PC-9 (cell line): ENCODE data around the gene NADK2. TPM values are rescaled to one million over a fixed set of nuclear protein-coding genes. Genes with fewer than 3 reads are reported as not detected.

Experiments used
- BruUV-seq: library from RNA; stranded (reverse); fragments of 400-500 nt; replicated peaks from 2 replicates; lab custom pipeline; 2021; lab: Mats Ljungman, UMichigan
- CTCF ChIA-PET: fragments of 300-600 bp; sonication (Branson Sonifier 250); formaldehyde crosslinking; loops from one replicate; lab custom pipeline; 2022; ENCODE audit warnings: antibody characterized with exemption; lab: Charles Lee
- POLR2A ChIA-PET: fragments of 300-600 bp; sonication (Branson Sonifier 250); formaldehyde crosslinking; loops from one replicate; lab custom pipeline; 2022; ENCODE audit warnings: antibody characterized with exemption; ENCODE audit not compliant: unreplicated experiment; lab: Charles Lee
- DNase-seq, 2 experiments: peaks; one replicate each; pipeline versions ENCODE4 v3.0.0 to v3.0.0-alpha.2; 2015 to 2022; ENCODE audit warnings: mixed read lengths in 1 of 2
- H2AFZ ChIP-seq: fragments of 200-600 bp; sonication (generic); 2 replicates; pipeline ENCODE4 v1.8.1; 2017; ENCODE audit warnings: antibody characterized with exemption
- H3F3A ChIP-seq: fragments of 200-600 bp; sonication (generic); 2 replicates; pipeline ENCODE4 v1.8.1; 2017; ENCODE audit warnings: antibody characterized with exemption, mild to moderate bottlenecking, low read depth; ENCODE audit not compliant: insufficient read depth
- H3K27ac ChIP-seq: fragments of 200-600 bp; sonication (generic); 2 replicates; pipeline ENCODE4 v1.6.1; 2016; ENCODE audit warnings: mixed run types
- H3K27me3 ChIP-seq: fragments of 200-600 bp; sonication (generic); 2 replicates; pipeline ENCODE4 v1.6.1; 2016; ENCODE audit warnings: low read depth, mixed run types; ENCODE audit not compliant: insufficient read depth
- H3K36me3 ChIP-seq: fragments of 200-600 bp; sonication (generic); 2 replicates; pipeline ENCODE4 v1.6.1; 2016; ENCODE audit warnings: low read depth, mixed run types
- H3K4me1 ChIP-seq: fragments of 200-600 bp; sonication (generic); replicated peaks from 2 replicates; pipeline ENCODE4 v1.6.1; 2016; ENCODE audit warnings: mixed run types; ENCODE audit not compliant: insufficient read depth
- H3K4me2 ChIP-seq: fragments of 200-600 bp; sonication (generic); 2 replicates; pipeline ENCODE4 v1.6.1; 2017; ENCODE audit warnings: mixed run types
- H3K4me3 ChIP-seq: fragments of 200-600 bp; sonication (generic); 2 replicates; pipeline ENCODE4 v1.6.1; 2016; ENCODE audit warnings: mixed run types
- H3K79me2 ChIP-seq: fragments of 200-600 bp; sonication (generic); 2 replicates; pipeline ENCODE4 v1.6.1; 2017; ENCODE audit warnings: low read depth, mixed run types
- H3K9me2 ChIP-seq: fragments of 200-600 bp; sonication (generic); 2 replicates; pipeline ENCODE4 v1.8.1; 2017; ENCODE audit warnings: mild to moderate bottlenecking; ENCODE audit not compliant: insufficient read depth
- H3K9me3 ChIP-seq: fragments of 200-600 bp; sonication (generic); 2 replicates; pipeline ENCODE4 v1.8.1; 2016; ENCODE audit warnings: low read depth; ENCODE audit not compliant: insufficient read depth
- H4K20me1 ChIP-seq: fragments of 200-600 bp; sonication (generic); 2 replicates; pipeline ENCODE4 v1.8.1; 2017; ENCODE audit not compliant: insufficient read depth
- EZH2 ChIP-seq: fragments of 200-600 bp; sonication (generic); IDR thresholded peaks from 2 replicates; pipeline ENCODE4 v1.8.0; 2017; ENCODE audit warnings: antibody characterized with exemption, low read depth
- intact Hi-C: fragments of 100-400 bp; cut with micrococcal nuclease; formaldehyde crosslinking; loops from one replicate; pipeline ENCODE4 v1.10.0; 2022; ENCODE audit not compliant: unreplicated experiment
- total RNA-seq: library from RNA; stranded (reverse); gene quantifications from 2 replicates; pipeline ENCODE4 v1.2.3, GENCODE V29; 2021
- TF ChIP-seq, protein P1 (sequence below): fragments of 200-600 bp; sonication (generic); conservative IDR thresholded peaks from 2 replicates; pipeline ENCODE4 v1.6.1; 2017; ENCODE audit warnings: mixed run types, antibody characterized with exemption, mild to moderate bottlenecking, moderate library complexity

The NADK2 gene
- total RNA-seq, 1 experiment from 2014 or later = 43.7 TPM

DNA sequence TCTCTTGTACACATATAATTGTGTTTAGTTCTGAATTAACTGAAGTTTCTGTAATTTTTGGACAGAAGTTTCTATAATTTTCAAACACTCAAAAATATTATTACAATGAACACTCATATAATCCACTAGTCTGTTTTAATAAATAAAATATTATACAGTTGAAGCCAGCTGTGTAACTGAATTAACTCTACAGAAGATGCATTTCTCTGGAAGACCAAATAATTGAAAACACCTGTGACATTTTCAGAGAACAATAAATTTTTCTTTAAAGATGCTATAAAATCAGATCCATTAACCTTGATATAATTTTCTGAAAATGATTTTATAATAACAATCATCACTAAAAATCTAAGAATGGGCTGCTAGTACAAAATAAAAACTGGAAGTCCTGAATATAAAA is 14.7 kb downstream of the NADK2 start:
- CTCF ChIA-PET = interaction anchor here (0.6 kb wide), 2 partner anchors 9 to 148 kb away, joined by 3 to 5 read pairs; no protein-coding TSS in a partner anchor
- H3K4me3 ChIP-seq = no peak overlapping the region
- H3K36me3 ChIP-seq = peaks cover 22% of the 10 kb centered on the region
- TF ChIP-seq, protein P1, sequence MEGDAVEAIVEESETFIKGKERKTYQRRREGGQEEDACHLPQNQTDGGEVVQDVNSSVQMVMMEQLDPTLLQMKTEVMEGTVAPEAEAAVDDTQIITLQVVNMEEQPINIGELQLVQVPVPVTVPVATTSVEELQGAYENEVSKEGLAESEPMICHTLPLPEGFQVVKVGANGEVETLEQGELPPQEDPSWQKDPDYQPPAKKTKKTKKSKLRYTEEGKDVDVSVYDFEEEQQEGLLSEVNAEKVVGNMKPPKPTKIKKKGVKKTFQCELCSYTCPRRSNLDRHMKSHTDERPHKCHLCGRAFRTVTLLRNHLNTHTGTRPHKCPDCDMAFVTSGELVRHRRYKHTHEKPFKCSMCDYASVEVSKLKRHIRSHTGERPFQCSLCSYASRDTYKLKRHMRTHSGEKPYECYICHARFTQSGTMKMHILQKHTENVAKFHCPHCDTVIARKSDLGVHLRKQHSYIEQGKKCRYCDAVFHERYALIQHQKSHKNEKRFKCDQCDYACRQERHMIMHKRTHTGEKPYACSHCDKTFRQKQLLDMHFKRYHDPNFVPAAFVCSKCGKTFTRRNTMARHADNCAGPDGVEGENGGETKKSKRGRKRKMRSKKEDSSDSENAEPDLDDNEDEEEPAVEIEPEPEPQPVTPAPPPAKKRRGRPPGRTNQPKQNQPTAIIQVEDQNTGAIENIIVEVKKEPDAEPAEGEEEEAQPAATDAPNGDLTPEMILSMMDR = no peak
- TF ChIP-seq EZH2 = no peak
- H3K9me2 ChIP-seq = no peaks in the 10 kb centered on the region
- H3K9me3 ChIP-seq = no peaks in the 10 kb centered on the region; the same call in 1 of the 2 replicates
- POLR2A ChIA-PET = interaction anchor here (0.7 kb wide), 1 partner anchor 516 kb away, joined by 11 read pairs; no protein-coding TSS in a partner anchor
- peak in 1 of 2 experiments; percentile 25 for DNase-seq
- no peaks in the 10 kb centered on the region for H4K20me1 ChIP-seq
- no peaks in the 10 kb centered on the region for H3K27me3 ChIP-seq
- no peak overlapping the region for H3K27ac ChIP-seq
- intact Hi-C loops = no loop called here
- no peak overlapping the region for H3K4me2 ChIP-seq
- H2AFZ ChIP-seq = no peak overlapping the region
- peaks cover 7% of the 10 kb centered on the region; the same call in 1 of the 2 replicates for H3F3A ChIP-seq
- no TSS peak for BruUV-seq
- peaks cover 19% of the 10 kb centered on the region for H3K4me1 ChIP-seq
- H3K79me2 ChIP-seq = peaks cover 14% of the 10 kb centered on the region

DNA sequence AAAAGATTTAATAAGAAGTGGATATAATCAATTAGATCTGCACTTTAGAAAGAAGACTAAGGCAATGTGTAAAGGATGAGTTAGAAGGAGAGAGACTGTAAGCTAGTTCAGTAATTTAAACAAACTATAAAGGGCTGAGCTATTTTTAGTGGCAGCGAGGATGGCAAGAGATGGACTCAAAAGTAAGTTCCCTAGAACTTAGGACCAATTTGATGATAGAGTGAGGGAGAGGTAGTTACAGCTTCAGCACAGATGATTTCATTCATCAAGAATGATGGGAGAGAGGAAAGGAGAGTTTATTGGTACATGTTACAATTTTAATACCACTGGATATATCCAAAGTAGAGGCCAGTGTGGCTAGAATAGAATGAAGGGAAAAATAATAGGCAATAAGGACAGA is 19.1 kb downstream of the NADK2 start:
- Histone ChIP-seq H4K20me1 (no peaks in the 10 kb centered on the region; the same call in 1 of the 2 replicates), H3F3A (no peaks in the 10 kb centered on the region), H3K4me2 (no peak overlapping the region), H3K4me1 (peaks cover 5% of the 10 kb centered on the region; the same call in 1 of the 2 replicates), H3K27me3 (no peaks in the 10 kb centered on the region), H3K36me3 (peaks cover 25% of the 10 kb centered on the region), H3K4me3 (no peak overlapping the region), H3K27ac (no peak overlapping the region), H3K9me2 (no peaks in the 10 kb centered on the region), H3K9me3 (no peaks in the 10 kb centered on the region; the same call in 1 of the 2 replicates), H3K79me2 (0 out of 2 replicates have a peak, but pooled peaks cover 6% of the 10 kb centered on the region), H2AFZ (no peak overlapping the region)
- BruUV-seq = no TSS peak
- DNase-seq = peak in 1 of 2 experiments; percentile 9
- ChIA-PET CTCF (no interaction called here), POLR2A (no interaction called here)
- intact Hi-C loops = no loop called here
- TF ChIP-seq, protein P1 = no peak
- no peak for TF ChIP-seq EZH2

DNA sequence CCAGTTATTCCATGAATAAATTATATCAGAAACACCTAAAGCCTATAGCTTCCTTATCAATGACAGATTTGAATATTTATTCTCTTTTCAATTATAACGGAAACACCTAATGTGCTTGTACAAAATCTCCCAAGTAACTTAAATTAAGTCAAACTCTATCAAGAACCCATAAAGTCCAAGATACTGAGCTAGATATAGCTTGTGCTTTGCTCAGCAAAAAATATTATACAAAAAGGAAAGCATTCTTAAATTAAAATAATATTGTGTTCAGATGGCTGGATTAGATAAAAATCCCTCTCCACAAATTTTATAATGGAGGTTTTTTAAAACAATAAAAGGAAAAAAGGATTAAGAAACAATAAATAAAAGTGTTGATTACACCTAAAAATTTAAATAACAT is 23.7 kb downstream of the NADK2 start:
- Histone ChIP-seq H3K9me2 (no peaks in the 10 kb centered on the region), H4K20me1 (no peaks in the 10 kb centered on the region; the same call in 1 of the 2 replicates), H3K27ac (no peak overlapping the region), H3K4me3 (no peak overlapping the region), H3K4me2 (no peak overlapping the region), H3K4me1 (no peaks in the 10 kb centered on the region), H3F3A (no peaks in the 10 kb centered on the region), H2AFZ (no peak overlapping the region), H3K27me3 (no peaks in the 10 kb centered on the region), H3K9me3 (no peaks in the 10 kb centered on the region), H3K79me2 (no peaks in the 10 kb centered on the region), H3K36me3 (peaks cover 8% of the 10 kb centered on the region; the same call in 1 of the 2 replicates)
- intact Hi-C loops = no loop called here
- TF ChIP-seq EZH2 = no peak
- TF ChIP-seq, protein P1 = no peak
- POLR2A ChIA-PET = no interaction called here
- no TSS peak for BruUV-seq
- DNase-seq = no peak
- CTCF ChIA-PET = interaction anchor here (0.6 kb wide), 1 partner anchor 9 kb away, joined by 5 read pairs; no protein-coding TSS in a partner anchor
